Stimulated activated CD4-positive, alpha-beta T cell treated with anti-CD3 and anti-CD28 coated beads, Interleukin-1b, Interleukin-23, amount 100 ng/mL, for 1 hour (primary cell): ENCODE measurements around the gene POU2F1.

Experiments
- DNase-seq, 2 donors: peaks; one replicate each; pipeline ENCODE4 v3.0.0-alpha.2; 2020; ENCODE audit warnings: low read depth in 2 of 2

The POU2F1 gene

DNA sequence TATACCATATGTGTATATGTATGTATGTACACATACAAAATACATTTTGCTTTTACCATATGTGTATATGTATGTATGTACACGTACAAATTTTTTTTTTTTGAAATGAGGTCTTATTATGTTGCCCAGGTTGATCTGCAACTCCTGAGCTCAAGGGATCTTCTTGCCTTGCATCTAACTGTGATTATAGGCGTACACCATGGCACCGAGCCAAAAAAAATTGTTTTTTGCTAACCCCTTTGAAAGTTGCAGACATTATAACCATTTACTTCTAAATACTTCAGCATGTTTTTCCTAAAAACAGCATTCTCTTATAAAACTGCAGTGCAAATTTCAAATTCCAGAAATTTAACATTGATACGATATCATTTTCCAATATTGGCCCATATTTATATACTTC lies 147.0 kb downstream of the POU2F1 start:
- DNase-seq: no peak

DNA sequence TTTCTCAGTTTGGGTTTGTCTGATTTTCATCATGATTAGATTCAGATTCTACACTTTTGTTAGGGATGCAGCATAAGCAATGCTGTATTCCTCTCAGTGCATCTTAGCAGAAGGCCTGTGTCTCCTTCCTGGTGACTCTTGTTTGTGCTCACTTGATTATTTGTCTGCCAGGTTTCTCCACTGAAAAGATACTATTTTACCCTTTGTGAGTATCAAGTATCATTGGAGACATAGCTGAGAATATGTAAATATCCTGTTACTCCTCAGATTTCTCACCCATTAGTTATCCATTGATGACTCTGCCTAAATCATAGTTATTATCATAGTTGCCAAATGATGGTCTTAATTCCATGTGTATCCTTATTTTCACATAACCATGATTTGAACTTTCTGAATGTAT lies 148.5 kb downstream of the POU2F1 start:
- DNase-seq: no peak

DNA sequence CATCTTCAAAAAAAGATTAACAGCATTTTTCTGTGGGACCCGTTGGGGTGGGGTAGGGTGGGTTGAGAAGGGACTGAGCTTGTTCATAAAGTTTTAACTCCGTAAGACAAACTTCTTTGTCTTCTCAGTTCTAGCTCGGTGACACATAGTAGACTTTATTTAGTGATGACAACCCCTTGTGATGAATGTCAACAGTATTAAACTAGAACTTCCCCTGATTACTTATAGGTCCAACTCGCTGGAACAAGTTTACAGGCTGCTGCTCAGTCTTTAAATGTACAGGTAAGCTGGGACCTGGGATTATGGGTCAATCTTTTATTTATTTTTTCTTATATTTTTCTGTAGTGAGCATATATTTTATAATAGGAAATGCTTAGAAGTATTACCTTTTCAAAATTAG lies 149.2 kb downstream of the POU2F1 start:
- no peak for DNase-seq

DNA sequence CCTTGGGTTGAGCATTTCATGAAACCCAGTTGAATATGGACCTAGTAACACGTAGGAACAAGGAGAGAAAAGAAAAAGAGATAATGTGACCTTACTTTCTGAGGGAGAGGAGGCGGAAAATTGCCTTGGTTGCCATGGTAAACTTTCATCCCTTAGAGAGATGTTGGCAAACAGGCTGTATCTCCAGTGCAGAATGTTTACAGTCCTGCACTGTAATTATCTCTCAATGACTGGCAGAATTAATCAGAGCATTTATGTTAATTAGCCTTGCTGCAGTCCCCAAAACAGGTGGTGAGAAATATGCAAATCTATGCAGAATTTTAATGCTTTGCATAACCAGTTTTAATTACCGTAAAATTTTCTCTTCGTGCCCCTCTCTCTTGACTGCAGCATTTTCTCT lies 150.3 kb downstream of the POU2F1 start:
- DNase-seq: no peak

DNA sequence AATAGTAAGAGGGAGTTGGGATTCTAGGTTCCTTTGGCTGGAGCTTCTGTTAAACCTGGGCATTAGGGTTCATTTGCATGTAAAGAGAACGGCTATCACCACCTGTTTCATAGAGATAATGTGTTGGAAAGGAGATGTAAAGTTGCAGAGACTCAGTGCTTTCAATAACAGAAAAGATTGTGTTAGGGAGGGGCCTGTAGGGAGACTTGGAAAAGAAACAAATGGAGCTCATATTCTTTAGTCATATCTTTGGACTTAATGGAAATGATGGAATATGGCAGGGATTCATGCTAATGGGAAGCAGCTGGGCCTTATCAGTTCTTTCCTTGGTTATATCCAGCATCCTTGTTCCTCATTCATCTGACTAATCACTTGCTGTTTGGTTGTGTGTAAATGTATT lies 152.7 kb downstream of the POU2F1 start:
- DNase-seq: no peak

DNA sequence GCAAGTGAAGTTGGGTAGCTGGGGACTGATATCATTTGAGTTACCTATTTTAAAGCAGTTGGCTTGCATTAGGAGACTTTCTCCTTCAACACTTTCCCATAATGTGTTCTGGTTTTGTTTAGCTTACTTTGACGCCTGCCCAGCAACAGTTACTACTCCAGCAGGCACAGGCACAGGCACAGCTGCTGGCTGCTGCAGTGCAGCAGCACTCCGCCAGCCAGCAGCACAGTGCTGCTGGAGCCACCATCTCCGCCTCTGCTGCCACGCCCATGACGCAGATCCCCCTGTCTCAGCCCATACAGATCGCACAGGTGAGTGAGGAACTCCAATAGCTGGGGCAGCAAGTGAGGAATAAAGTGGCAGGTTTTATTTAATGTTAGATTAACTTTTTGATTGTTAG lies 153.3 kb downstream of the POU2F1 start:
- DNase-seq: no peak

DNA sequence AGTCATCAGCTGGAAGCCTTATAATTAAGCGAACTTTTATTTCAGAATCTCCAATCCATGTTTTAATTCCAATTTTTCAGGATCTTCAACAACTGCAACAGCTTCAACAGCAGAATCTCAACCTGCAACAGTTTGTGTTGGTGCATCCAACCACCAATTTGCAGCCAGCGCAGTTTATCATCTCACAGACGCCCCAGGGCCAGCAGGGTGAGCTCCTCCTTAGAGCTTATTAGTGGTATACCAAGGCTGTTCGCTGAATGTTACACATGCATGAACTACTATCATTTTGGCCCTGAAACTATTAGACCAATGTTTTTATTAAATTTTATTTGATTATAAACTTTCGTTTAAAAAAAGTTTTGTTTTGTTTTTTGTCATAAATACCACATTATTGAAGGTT lies 155.3 kb downstream of the POU2F1 start:
- no peak for DNase-seq

DNA sequence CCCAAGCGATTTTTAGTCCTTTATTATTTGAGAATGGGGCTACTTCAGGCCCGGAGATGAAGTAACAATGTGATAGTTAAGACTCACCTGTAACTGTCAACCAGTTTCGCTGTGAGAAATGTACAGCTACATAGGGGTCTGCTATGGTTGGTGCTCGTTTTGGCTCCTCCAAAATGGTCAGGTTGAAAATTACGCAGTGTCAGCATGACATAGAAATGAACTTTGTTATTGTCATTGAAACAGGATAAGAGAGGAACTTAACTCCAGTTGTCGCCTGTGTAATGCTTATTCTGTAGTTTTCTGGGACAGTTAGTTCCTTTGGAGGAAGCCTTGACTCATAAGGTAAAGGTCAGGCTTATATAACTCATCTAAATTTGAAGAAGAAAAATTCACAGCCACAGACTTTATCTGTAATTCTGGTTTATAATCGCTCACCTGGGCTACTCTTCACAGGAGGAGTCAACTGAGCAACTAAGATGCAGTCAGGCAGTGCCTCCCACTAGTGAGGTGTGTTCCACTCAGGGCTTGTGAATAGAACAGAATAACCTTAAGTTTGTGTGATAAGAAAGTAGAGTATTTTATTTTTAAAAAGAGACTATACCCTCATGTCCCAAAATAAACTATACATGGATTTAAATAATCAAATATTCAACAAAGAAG lies 166.7 kb downstream of the POU2F1 start:
- DNase-seq: no peak

DNA sequence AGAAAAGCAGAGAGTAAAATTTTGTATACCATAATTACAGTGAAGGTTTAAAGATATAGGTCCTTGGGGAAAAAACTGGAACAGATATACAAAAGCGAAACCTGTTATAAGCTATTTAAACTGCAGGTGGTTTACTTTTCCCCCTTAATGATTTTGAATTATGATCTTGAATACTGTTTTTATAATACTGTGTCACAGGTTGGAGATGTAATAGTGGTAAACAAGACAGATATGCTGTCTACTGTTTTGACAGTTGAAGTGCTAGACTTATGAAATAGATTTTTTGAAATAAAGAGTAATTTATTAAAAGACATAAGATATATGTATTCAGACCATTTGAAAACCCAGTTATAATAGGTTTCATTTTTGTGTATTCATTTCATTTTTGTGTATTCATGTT lies 168.3 kb downstream of the POU2F1 start:
- no peak for DNase-seq

DNA sequence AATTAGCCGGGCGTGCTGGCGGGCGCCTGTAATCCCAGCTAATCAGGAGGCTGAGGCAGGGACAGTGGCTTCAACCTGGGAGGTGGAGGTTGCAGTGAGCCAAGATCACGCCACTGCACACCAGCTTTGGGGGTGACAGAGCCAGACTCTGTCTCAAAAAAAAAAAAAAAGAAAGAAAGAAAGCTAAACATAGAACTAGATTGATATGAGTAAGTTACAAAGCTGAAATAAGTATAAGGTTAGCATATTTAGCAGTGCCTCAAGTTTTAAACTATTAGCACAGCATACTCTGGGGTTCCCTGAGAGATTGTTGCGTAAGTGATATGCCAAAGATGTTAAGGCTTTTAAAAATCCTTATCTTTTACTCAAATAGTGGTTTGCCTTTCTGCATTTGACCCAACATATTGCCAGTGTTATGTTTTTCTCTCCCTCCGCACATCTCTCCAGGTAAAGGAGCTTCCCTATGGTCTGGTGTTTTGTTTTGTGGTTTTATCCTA lies 171.6 kb downstream of the POU2F1 start:
- DNase-seq: no peak

DNA sequence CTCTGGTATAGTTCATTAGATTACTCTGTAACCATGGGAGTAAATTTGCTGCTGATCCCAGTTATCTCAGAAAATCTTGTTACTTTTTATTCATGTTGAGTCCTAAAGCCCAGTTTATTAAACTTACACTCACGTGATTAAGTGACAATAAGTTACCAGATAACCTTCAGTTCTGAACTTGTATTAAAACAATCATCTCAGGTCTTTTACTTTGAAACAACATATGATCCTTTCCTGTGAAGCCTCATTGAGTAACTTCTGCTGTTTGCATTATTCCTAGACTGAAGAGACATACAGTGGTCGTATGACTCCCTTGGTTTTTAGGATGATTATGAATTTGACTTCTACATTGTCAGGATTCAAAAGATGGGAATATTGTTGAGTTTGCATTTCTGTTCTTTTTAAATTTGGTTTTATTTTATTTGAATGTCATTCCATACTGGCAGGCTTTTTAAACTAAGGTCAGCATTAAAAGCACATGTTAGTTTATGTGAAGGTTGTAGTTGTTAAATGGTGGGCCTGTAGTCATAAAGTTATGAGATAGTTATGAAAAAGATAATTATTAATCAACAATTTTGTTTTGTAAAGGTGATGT lies 179.8 kb downstream of the POU2F1 start:
- DNase-seq: no peak

DNA sequence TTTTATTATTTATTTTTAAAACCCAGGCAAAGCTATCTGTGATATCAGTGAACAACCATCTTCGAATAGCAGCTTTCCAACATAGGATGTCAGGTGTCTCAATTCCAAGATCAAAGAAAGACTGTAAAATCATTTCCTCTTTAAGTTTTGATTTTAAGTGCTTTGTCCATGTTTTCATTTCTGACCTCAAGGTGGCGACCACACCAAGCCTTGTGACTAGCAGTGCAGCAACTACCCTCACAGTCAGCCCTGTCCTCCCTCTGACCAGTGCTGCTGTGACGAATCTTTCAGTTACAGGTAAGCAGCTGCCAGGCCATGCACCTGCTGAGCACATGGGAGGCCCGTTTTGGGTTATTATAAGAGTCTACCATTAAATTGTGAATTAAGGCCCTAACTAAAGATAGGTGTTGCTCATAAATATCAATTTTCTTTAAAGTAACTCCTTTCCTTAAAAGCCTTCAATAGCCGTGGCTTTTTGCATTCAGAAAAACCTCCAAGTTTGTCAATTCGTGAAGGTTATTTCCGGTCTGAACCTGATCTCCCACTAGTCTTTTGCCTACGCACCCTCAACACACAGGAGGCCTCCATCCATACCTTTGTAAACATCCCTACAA lies 180.7 kb downstream of the POU2F1 start:
- DNase-seq: peak; percentile 4 to 8

DNA sequence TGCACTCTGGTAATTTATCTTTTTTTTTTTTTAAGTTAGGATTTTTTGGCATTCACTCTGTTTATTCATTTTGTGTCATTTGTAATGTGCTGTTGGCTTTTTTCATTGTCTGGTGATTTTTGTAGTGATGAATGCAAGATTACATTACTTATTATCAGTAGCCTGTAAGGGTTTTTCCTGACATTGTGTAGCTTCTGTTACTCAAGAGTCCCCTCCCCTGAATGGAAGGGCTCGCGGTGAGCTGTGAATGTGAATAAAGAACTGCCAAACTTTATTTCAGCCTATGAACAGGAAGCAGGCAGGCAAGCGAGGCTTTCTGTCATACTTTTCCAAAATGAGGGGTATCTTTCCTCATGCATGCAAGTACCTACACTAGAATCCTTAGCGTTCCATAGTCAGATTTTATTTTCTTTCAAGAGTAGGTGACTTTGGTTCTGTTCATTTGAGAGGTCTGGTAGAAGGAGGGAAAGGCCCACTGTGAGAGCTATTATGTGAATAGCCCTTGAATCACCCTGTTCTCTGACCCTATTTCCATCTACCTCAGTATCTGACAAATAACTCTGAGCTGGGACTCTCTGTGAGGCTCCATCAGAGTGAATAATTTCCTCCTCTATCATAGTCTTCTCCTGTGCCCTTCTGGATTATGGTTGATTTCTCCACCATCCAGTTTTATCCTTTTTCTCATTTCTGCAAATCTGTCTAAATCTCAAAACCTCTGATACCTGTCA lies 183.6 kb downstream of the POU2F1 start:
- DNase-seq: no peak

DNA sequence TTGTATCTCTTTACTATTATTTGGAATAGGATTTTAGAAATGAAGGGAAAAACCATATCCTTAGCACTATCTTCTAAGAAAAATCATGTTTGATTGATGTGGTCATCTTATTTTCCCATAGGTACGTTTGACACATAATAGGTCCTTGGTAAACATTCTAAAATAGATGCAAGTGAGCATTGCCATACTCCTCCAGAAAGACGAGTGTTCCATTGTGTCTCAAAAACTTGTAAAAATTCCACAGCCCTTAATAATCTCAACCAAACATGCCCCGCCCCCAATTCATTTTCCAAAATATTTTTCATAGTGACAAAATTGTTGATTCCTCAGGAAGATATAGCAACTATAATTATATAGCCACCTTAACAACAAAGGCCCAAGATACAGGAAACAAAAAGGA lies 184.2 kb downstream of the POU2F1 start:
- no peak for DNase-seq

DNA sequence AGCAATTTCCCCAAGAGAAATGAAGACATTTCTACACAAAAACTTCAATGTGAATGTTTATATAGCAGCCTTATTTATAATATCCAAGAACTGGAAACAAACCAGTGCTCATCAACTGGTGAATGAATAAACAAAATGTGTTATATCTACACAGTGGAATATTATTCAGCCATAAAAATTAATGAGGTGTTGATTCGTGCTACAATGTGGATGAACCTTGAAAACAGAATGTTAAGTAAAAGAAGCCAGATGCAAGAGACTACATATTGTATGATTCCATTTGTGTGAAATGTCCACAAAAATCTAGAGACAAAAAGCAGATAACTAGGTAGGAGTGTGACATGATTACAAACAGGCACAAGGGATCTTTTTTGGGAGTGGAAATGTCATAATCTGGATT lies 187.7 kb downstream of the POU2F1 start:
- DNase-seq: no peak

DNA sequence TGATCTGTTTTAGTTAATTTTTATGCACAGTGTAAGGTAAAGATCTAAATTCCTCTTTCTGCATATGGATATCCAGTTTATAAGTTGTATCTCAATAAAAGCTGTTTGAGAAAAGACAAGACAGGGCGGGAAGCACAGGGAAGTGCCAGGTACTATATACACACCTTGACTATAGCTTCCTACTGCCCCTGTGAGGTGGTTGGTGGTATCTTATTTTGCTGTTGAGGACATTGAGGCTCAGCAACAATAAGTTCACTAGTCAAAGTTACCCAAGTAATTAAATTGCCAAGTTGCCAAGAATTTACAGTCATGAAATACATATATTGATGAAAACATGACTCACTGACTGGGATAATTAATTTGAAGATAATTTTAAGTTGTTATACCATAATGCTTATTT lies 188.5 kb downstream of the POU2F1 start:
- no peak for DNase-seq

DNA sequence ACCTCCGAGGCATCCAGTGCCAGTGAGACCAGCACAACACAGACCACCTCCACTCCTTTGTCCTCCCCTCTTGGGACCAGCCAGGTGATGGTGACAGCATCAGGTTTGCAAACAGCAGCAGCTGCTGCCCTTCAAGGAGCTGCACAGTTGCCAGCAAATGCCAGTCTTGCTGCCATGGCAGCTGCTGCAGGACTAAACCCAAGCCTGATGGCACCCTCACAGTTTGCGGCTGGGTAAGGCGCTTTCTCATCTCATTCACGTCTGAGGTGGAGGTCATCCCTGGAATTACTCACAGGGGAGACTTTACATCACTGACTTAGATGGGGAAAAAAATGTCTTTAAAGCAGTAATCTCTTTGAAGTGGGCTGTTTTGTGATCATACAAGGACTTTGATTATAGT lies 191.4 kb downstream of the POU2F1 start:
- DNase-seq: no peak

DNA sequence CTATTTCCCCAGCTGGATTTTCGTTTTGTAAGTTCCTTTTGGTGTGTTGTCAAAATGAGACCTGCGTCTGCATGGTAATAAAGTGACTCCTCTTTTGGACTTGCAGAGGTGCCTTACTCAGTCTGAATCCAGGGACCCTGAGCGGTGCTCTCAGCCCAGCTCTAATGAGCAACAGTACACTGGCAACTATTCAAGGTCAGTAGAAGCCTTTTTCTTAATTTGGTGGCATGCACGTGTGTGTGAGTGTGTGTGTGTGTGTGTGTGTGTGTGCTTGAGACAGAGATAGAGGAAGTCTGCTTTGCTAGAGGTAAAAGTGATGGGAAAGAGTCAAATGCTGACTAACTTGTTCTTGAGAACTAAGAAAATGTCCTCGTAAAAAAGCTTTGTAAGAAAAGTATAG lies 192.2 kb downstream of the POU2F1 start:
- DNase-seq: no peak

DNA sequence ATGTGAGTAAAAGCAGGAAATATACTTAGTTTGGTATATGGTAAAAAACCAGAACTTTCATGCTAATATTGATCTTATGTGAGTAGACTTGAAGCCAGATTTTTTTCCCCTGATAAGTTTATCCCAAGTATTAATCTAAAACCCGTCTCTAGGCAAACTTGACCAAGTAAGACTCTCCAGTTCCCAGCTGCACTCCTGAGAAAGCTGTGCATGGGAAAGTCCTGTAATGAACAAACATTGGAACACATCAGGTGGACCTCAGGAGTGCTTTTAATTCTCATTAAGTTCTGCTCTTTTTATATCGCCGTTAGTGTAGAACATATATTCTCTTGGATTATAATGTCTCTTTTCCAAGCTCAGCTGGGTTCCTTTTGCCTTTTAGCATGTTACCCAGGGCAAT lies 192.6 kb downstream of the POU2F1 start:
- no peak for DNase-seq

DNA sequence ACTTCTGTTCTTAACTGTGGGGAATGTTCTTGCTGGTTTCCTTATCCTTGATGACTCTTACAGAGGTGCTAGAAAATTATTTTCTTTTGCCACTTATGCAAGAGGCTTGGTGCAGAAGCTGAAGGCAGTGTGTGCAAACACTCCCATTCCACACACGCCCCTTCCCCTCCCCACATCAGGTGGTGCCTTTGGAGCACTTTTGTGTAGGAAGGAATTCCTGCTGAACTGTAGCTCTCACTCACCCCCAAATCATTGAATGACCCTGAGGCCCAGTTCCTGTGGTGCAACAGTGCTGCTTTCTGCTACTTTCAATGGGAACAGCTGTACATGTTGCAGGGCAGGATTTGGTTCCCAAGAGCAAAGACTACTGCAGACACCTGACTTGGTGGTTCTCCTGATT lies 195.8 kb downstream of the POU2F1 start:
- DNase-seq: no peak

DNA sequence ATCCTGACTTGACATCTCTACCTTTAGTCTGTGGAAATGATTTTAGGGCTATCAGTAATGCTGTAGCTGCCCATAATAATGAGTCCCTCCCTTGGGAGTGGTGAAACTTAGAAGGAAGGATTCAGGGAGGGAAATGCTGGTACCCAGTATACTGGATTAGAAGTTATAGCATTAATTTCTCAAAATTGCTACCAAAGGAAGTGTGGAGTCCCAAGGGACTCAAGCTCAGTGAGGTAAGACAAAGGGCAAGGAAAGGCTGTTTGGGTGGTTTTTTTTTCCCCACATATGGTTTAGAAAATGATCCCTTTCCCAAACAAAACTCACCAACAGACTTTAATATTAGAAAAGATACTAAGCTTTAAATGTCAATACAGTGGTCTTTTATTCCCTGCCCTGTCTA lies 197.7 kb downstream of the POU2F1 start:
- no peak for DNase-seq

DNA sequence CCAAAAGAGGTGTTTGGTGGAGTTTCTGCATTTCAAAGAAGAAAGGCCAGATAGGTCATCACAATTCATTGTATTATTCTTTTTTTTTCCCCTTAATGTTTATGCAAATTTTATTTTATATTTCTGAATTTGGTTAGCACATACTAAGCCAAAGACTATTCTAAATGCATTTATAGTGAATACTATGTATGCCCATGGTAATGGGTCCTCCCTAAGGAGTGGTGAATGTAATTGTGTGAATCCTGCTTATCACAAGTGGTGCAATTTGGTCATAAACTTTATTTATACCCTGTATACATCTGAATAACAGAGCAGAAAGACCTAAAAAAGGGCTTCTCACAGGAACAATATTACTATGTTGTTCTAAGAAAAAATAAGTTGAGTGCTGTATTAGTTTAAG lies 198.6 kb downstream of the POU2F1 start:
- DNase-seq: no peak

DNA sequence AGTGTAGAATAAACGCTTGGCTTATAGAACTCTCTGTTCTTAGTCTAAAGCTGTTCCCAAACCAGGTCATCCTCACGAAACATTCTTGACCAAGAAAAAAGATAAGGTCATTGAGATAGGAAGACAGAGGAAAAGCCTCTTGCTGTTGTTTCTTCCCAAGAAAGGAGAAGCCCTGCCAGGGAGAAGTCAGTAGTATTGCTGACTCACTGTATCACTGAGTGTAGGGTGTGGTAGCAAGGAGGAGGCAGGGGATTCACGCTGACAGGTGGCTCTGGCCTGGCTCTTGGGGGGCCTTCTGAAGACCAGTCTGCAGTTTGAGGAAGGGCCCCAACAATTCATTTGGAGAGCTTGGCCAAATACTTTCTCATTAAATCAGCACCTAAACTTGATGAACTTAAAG lies 199.8 kb downstream of the POU2F1 start:
- DNase-seq: no peak
